Naive B cell (primary cell): ENCODE data around the gene IRGQ. TPM values are rescaled to one million over a fixed set of nuclear protein-coding genes. Genes with fewer than 3 reads are reported as not detected.

ENCODE experiments used
- ATAC-seq, 2 donors: fragments of 150-1000 bp; cut with Tn5 transposase; 2 replicates each; pipeline ENCODE4 v1.10.0; 2021; ENCODE audit warnings: low read depth in 2 of 2, mild to moderate bottlenecking in 2 of 2, moderate library complexity in 2 of 2
- DNase-seq: peaks from one replicate; pipeline ENCODE4 v3.0.0; 2022
- H3K27ac Mint-ChIP-seq, 6 donors: one replicate each; pipeline ENCODE4 v1.8.0; 2020 to 2022; ENCODE audit warnings: mild to moderate bottlenecking in 6 of 6, mixed read lengths in 6 of 6, moderate library complexity in 5 of 6, inconsistent platforms in 2 of 6
- H3K27me3 Mint-ChIP-seq, 3 donors: one replicate each; pipeline ENCODE4 v1.8.0; 2021 to 2022; ENCODE audit warnings: mixed read lengths in 3 of 3, mild to moderate bottlenecking in 1 of 3
- H3K36me3 Mint-ChIP-seq, 2 donors: one replicate each; pipeline ENCODE4 v1.8.0; 2020 to 2022; ENCODE audit warnings: mixed read lengths in 2 of 2, inconsistent platforms in 1 of 2, mild to moderate bottlenecking in 1 of 2
- H3K4me1 Mint-ChIP-seq, 3 donors: one replicate each; pipeline ENCODE4 v1.8.0; 2020 to 2022; ENCODE audit warnings: mixed read lengths in 3 of 3, inconsistent platforms in 1 of 3, mild to moderate bottlenecking in 1 of 3, moderate library complexity in 1 of 3
- H3K4me3 Mint-ChIP-seq, 8 donors: one replicate each; pipeline ENCODE4 v1.8.0; 2020 to 2022; ENCODE audit warnings: mild to moderate bottlenecking in 8 of 8, mixed read lengths in 8 of 8, moderate library complexity in 8 of 8, inconsistent platforms in 2 of 8
- H3K9me3 Mint-ChIP-seq, 7 donors: one replicate each; pipeline ENCODE4 v1.8.0; 2020 to 2022; ENCODE audit warnings: mixed read lengths in 7 of 7, mild to moderate bottlenecking in 5 of 7, inconsistent platforms in 2 of 7, moderate library complexity in 1 of 7
- polyA plus RNA-seq, 6 donors: library from polyadenylated mRNA; unstranded; fragments of 300-500 nt; fragmentation: Illumina TruSeq; gene quantifications; one replicate each; pipeline ENCODE4 v1.2.3, GENCODE V29; 2021; ENCODE audit warnings: low read depth in 6 of 6

Gene IRGQ
- polyA plus RNA-seq, 6 donors from 2014 or later: 0.93 to 2.4 (median 1.3) TPM; not detected in 1

DNA sequence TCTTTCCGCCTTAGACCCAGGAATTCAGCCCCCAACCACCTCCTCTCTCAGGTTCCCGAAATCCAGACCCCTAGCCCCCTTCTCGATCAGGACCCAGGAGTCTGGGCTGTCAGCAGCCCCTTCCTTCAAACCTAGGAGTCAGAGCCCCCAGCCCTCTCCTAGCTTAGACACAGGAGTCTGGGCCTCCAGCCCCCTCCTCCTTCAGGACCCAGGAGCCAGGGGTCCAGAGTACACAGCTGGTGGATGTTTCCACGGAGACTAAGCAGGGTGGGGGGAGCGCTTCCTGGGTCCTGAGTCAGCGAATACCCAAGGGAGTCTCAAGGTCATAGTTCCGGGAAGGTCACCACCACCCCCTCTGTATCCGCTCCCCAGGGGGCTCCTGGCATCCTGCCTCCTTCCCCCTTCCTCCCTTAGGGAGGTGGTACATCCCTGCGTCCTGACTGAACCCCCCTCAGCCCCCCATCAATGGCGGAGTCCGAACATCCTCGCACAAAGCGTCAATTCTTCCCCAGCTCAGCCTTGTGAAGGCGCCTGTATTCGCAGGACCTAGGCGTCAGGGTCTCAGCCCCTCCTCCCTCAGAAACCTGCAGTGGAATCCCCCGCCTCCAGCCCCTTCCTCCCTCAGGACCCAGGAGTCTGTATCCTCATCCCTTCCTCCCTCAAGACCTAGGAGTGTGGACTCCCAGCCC, 39.1 kb upstream of the IRGQ start:
- peak overlapping the region in 2 of 6 donors; percentile 64 to 94 for H3K27ac Mint-ChIP-seq

DNA sequence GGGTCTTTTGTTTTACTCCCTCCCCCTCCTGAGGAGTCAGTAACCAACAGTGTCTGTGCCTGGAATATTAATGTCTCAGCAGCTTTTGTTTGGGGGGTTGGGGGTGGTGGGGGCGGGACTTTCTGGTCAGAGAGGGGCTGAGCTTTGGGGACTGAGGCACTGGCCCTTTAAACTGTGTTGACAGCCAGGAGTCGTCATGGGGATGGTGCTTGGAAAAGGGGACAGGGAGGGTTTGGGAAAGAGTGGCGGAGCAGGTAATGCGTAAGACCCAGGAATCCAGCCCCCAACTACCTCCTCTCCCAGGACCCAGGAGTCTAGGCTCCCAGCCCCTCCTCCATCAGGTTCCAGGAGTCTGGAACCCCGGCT, 38.6 kb upstream of the IRGQ start:
- H3K27me3 Mint-ChIP-seq: peaks cover 0 to 57% (median 56%) of the 10 kb centered on the region in 3 donors
- H3K4me3 Mint-ChIP-seq: no peak overlapping the region
- DNase-seq (no peak), ATAC-seq (no peak)
- peaks cover 15 to 20% (median 19%) of the 10 kb centered on the region in 3 donors for H3K4me1 Mint-ChIP-seq
- H3K9me3 Mint-ChIP-seq: no peaks in the 10 kb centered on the region
- H3K27ac Mint-ChIP-seq: no peak overlapping the region
- no peaks in the 10 kb centered on the region for H3K36me3 Mint-ChIP-seq

More for the DNA sequence above, 39.1 kb upstream of the IRGQ start:
- Mint-ChIP-seq H3K36me3 (no peaks in the 10 kb centered on the region), H3K27me3 (peaks cover 0 to 58% (median 56%) of the 10 kb centered on the region in 3 donors), H3K4me3 (no peak overlapping the region), H3K4me1 (peaks cover 17 to 21% (median 20%) of the 10 kb centered on the region in 3 donors), H3K9me3 (no peaks in the 10 kb centered on the region)
- ATAC-seq (no peak), DNase-seq (no peak)

DNA sequence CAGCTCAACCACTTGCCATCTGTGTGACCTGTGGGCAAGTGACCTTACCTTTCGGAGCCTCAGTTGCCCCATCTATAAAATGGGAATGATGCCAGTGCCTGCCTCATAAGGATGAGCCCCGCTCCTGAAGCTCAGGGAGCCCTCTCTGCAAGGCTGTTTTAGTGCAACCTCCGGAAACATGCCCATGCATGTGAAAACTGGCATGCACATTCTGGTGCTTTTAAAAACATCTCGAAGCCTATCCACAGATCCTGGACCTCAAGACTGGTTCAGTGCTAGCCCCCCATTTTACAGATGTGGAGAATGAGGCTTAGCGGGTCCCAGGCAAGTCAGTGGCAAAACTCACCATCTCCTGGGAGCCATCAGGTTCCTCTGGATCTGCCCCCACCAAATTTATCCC, 38.1 kb upstream of the IRGQ start:
- H3K4me1 Mint-ChIP-seq: peaks cover 13 to 17% (median 15%) of the 10 kb centered on the region in 3 donors
- no peak for ATAC-seq
- peaks cover 0 to 54% (median 52%) of the 10 kb centered on the region in 3 donors for H3K27me3 Mint-ChIP-seq
- H3K9me3 Mint-ChIP-seq: no peaks in the 10 kb centered on the region
- DNase-seq: no peak
- no peak overlapping the region for H3K4me3 Mint-ChIP-seq
- H3K27ac Mint-ChIP-seq: no peak overlapping the region
- H3K36me3 Mint-ChIP-seq: no peaks in the 10 kb centered on the region

DNA sequence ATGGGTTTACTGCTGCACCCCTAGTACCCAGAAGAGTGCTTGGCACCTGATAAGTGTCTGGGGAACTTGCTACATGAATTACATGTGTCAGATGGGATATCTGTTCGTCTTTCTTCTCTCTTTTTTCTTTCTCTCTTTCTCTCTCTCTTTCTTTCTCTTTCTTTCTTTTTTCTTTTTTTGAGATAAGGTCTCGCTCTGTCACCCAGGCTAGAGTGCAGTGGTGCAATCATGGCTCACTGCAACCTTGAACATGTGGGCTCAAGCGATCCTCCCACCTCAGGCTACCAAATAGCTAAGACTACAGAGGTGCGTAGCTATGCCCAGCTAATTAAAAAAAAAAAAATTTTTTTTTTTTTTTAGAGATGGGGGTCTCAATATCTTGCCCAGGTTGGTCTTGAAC, 37.6 kb upstream of the IRGQ start:
- no peak overlapping the region for H3K4me3 Mint-ChIP-seq
- ATAC-seq (no peak), DNase-seq (no peak)
- H3K36me3 Mint-ChIP-seq: no peaks in the 10 kb centered on the region
- H3K27me3 Mint-ChIP-seq: peaks cover 0 to 48% (median 46%) of the 10 kb centered on the region in 3 donors
- no peaks in the 10 kb centered on the region for H3K9me3 Mint-ChIP-seq
- peaks cover 7 to 12% (median 10%) of the 10 kb centered on the region in 3 donors for H3K4me1 Mint-ChIP-seq
- no peak overlapping the region for H3K27ac Mint-ChIP-seq

DNA sequence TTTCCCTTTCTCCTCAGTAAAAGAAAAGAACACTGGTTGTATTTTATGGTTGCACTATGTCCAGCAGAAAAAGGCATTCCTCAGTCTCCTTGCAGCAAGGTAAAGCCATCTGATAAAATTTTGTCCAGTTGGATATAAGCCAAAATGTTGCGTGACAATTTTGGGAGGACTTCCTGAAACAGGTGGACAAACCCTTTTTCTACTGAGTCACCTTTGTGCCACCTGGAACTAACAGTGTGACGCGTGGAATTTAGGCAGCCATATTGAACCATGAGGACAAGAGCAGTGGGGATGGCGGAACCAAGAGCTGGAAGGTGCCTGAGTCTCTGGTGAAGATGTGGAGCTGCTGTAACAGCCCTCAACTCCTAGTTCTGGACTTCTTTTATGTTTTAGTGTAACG, 35.6 kb upstream of the IRGQ start:
- Mint-ChIP-seq H3K36me3 (no peaks in the 10 kb centered on the region), H3K4me1 (peaks cover 3 to 13% (median 7%) of the 10 kb centered on the region in 3 donors), H3K27ac (no peak overlapping the region), H3K4me3 (no peak overlapping the region), H3K9me3 (no peaks in the 10 kb centered on the region), H3K27me3 (peaks cover 0 to 51% (median 43%) of the 10 kb centered on the region in 3 donors)
- no peak for ATAC-seq
- DNase-seq: no peak

DNA sequence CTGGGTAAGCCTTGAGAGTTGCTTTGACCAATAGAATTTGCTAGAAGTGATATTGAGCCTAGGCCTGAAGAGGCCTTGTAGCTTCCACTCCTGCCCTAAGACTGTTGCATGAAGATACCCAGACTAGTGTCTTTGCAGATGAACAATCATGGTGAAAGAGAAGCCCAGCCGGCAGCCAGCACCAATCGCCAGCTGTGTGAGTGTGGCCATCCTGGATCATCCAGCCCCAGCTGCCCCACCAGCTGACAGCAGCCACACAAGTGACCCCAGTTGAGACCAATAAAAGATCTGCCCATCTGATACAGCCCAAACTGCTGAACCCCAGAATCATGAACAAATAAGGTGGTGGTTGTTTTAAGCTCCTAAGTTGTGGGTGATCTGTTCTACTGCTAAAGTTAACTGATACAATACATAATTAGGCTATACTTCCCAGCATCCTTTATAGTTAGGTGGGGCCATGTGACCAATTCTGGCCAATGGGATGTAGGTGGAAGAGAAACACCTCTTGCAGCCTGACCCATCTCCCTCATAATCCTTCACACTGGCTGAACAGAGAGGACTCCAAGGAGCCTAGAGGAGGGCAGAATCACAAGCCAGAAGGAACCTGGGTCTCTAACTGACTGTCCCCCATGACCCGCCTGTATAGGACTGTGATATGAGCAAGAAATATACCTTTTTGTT, 32.9 kb upstream of the IRGQ start:
- H3K9me3 Mint-ChIP-seq: peaks cover 0 to 2% (median 0%) of the 10 kb centered on the region in 7 donors
- peaks cover 0 to 36% (median 35%) of the 10 kb centered on the region in 3 donors for H3K27me3 Mint-ChIP-seq
- H3K4me1 Mint-ChIP-seq: peaks cover 15 to 25% (median 18%) of the 10 kb centered on the region in 3 donors
- H3K27ac Mint-ChIP-seq: no peak overlapping the region
- ATAC-seq: no peak
- H3K4me3 Mint-ChIP-seq: no peak overlapping the region
- no peaks in the 10 kb centered on the region for H3K36me3 Mint-ChIP-seq
- DNase-seq: no peak

DNA sequence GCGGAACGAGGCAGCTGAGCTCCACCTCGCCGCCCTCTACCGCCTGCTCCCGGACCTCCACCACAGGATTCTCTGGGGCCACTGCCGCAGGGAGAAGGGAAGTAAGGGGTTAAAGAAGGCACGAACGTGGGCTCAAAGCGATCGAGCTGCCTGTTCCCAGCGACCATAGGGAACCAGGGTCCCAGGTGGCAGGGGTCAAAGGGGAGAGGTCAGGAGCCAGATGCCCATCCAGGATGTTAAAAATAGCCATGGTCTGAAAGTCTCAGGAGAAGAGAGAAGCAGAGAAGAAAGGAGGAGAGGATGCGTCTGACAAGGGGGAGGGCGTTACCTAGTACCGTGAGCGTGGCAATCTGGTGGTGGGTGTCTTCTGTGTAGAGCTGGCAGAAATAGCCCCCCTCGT, 30.9 kb upstream of the IRGQ start:
- ATAC-seq: no peak
- Mint-ChIP-seq H3K27me3 (peaks cover 0 to 21% (median 18%) of the 10 kb centered on the region in 3 donors), H3K27ac (no peak overlapping the region), H3K9me3 (peaks cover 0 to 2% (median 0%) of the 10 kb centered on the region in 7 donors), H3K4me1 (peaks cover 16 to 25% (median 20%) of the 10 kb centered on the region in 3 donors), H3K36me3 (no peaks in the 10 kb centered on the region), H3K4me3 (peak overlapping the region in 1 of 8 donors; percentile 5)
- DNase-seq: no peak

DNA sequence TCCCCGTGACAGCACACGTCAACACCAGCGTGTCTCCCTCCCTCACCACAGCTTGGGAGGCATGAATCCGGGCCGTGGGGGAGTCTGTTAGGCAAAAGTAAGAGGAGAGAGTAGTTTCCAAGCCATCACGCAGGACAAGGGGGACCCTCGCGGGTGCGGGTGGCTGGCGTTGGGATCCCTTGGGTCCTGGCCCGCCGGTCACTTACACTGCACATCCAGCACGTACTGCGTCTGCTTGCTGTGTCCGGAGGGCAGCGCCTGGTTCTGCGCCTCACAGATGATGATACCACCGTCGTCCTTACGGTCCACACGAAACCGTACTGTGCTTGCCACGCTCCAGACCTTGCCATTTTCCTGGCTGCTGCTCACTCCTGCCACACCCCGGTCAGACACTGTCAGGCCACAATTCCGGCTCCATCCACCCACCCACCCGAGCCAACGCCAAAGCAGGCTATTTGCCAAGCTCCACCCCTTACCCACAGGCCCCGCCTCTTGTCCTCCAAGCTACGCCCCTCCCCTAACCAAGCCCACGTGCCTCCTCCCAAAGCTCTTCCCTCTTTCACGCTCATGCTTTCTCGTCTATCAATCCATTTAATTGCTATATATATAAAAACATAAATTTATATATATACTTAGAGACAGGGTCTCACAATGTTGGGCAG, 30.1 kb upstream of the IRGQ start:
- Mint-ChIP-seq H3K36me3 (no peaks in the 10 kb centered on the region), H3K9me3 (peaks cover 0 to 2% (median 0%) of the 10 kb centered on the region in 7 donors), H3K4me3 (no peak overlapping the region), H3K4me1 (peaks cover 16 to 25% (median 25%) of the 10 kb centered on the region in 3 donors), H3K27ac (peak overlapping the region in 1 of 6 donors; percentile 41), H3K27me3 (peaks cover 0 to 21% (median 17%) of the 10 kb centered on the region in 3 donors)
- DNase-seq (no peak), ATAC-seq (no peak)

DNA sequence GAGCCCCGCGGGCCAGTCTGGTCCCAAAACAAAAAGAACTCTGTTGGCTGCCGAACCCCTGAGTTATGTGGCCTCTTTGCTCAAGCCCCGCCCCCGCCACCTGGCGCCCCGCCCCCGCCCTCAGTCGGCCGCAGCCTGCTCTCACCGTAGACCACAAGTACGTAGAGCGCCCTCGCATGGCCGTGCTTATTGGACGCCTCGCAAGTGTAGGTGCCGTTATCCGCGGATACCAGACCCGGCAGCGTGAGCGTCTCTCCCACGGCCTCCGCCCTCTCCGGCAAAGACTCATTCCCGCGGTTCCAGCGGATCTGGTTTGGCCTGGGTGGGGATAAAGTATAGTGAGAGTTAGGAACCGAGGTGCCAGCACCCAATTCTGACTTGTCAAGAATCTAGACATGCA, 29.0 kb upstream of the IRGQ start:
- Mint-ChIP-seq H3K9me3 (peaks cover 0 to 2% (median 0%) of the 10 kb centered on the region in 7 donors), H3K4me3 (peak overlapping the region in 2 of 8 donors; percentile 2 to 60), H3K4me1 (peaks cover 27 to 36% (median 31%) of the 10 kb centered on the region in 3 donors), H3K27ac (peak overlapping the region in 2 of 6 donors; percentile 66 to 71), H3K36me3 (no peaks in the 10 kb centered on the region), H3K27me3 (peaks cover 0 to 21% (median 17%) of the 10 kb centered on the region in 3 donors)
- peak; percentile 90 to 93 for ATAC-seq
- peak; percentile 69 for DNase-seq

DNA sequence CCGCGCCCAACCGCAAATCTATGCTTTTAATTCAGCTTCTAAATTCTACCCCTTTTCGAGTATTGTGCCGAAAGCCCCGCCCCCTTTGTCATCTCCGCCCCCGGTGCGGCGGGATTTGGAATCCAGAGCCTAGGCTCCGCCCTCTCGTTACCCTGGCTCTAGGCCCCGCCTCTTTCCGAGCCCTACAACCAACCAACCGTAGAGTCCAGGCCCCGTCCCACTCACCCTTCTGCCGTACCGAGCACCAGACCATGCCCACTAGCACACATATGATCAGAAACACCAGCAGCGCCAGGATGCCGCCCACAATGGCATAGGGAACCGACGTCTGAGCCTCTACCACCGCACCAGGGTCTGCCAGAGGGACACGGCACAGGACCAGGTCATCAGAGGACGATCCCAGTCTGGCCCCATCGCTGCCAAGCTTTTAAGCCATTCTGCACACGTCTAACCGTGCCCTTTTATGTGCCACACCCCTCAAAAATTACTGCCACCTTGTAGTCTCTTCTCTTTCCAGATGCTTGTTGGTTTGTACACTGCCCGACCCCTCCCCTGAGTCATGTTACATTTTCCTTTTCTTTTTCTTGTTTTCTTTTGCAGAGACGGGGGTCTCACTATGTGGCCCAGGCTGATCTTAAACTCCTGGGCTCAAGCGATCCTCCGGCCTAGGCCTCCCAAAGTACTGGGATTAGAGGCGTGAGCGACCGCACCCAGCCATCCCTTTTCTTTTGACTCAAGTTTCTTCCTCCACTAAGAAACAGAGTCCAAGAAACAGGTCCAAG, 28.1 kb upstream of the IRGQ start:
- ATAC-seq (no peak), DNase-seq (no peak)
- Mint-ChIP-seq H3K27ac (peak overlapping the region in 2 of 6 donors; percentile 66 to 70), H3K9me3 (peaks cover 0 to 2% (median 0%) of the 10 kb centered on the region in 7 donors), H3K4me1 (peaks cover 34 to 41% (median 38%) of the 10 kb centered on the region in 3 donors), H3K4me3 (peak overlapping the region in 3 of 8 donors; percentile 28 to 60 (median 55)), H3K27me3 (peaks cover 0 to 21% (median 17%) of the 10 kb centered on the region in 3 donors), H3K36me3 (no peaks in the 10 kb centered on the region)

DNA sequence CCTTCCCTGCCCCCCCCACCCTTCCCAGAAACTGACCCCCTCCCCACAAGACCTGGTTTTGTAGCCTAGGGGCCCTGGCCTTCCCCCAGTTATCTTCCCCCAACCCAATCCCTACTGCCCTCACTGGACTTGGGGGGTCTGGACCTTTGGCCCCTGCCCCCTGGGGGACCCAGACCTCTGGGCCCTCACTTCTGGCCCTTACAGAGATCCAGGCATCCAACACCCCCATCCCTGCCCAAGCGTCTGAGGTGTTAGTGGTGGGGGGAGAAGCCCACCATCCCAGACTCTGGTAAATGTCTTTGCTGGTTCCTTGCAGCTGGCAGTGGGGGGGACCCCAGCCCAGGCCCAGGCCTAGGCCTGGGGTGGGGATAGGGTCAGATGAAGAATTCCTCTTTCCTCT, 27.0 kb upstream of the IRGQ start:
- Mint-ChIP-seq H3K27me3 (peaks cover 0 to 19% (median 16%) of the 10 kb centered on the region in 3 donors), H3K9me3 (peaks cover 0 to 2% (median 0%) of the 10 kb centered on the region in 7 donors), H3K4me3 (peak overlapping the region in 2 of 8 donors; percentile 29 to 57), H3K36me3 (no peaks in the 10 kb centered on the region), H3K4me1 (peaks cover 40 to 48% (median 42%) of the 10 kb centered on the region in 3 donors), H3K27ac (peak overlapping the region in 2 of 6 donors; percentile 42 to 56)
- DNase-seq (no peak), ATAC-seq (no peak)

DNA sequence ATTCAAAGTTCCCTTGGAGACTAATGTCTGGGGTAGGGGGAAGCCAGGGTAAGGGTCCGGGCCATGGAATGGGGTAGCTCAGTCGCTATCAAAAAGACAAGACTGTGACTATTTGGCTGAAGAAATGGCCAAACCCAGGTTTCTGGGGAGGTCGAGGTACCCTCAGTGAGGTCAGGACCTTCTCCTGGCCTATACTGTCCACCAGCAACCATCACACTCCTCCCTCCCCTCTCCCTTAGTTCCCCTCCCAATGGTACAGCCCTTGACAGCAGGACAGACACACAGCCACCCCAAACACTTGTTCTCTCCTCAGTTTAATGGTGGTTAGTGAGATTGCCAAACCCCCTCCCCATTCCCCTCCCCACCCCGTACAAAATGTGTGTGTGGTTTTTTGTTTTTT, 26.1 kb upstream of the IRGQ start:
- Mint-ChIP-seq H3K36me3 (no peaks in the 10 kb centered on the region), H3K27me3 (peaks cover 0 to 10% (median 7%) of the 10 kb centered on the region in 3 donors), H3K4me1 (peaks cover 37 to 53% (median 40%) of the 10 kb centered on the region in 3 donors), H3K27ac (peak overlapping the region in 1 of 6 donors; percentile 38), H3K9me3 (peaks cover 0 to 2% (median 0%) of the 10 kb centered on the region in 7 donors), H3K4me3 (peak overlapping the region in 1 of 8 donors; percentile 25)
- no peak for ATAC-seq
- DNase-seq: no peak
